ENCODE results near the gene DNAH17. TPM values are rescaled to one million over a fixed set of nuclear protein-coding genes. Genes with fewer than 3 reads are reported as not detected.

The DNAH17 gene
- total RNA-seq, 1 donor from 2014 or later: 0.54 TPM

- H3K36me3 Mint-ChIP-seq (ENCODE audit: unreplicated experiment): peaks cover 18% of the 10 kb centered on the region
- no peaks in the 10 kb centered on the region for H3K27me3 Mint-ChIP-seq (ENCODE audit: unreplicated experiment)
- H3K4me1 Mint-ChIP-seq (ENCODE audit: unreplicated experiment): peaks cover 39% of the 10 kb centered on the region
- no peak for DNase-seq (ENCODE audit: extremely low spot score, unreplicated experiment)
- peak overlapping the region; percentile 31 for H3K27ac Mint-ChIP-seq (ENCODE audit: unreplicated experiment)
- no peak overlapping the region for H3K4me3 Mint-ChIP-seq (ENCODE audit: unreplicated experiment)
- TF ChIP-seq CTCF (IDR thresholded peaks at IDR 0.05): no peak
- no peaks in the 10 kb centered on the region for H3K9me3 Mint-ChIP-seq (ENCODE audit: unreplicated experiment)
Observed at GRCh38 chr17:78408476-78409050, 168.6 kb downstream of the DNAH17 start.

- Mint-ChIP-seq H3K4me3 (ENCODE audit: unreplicated experiment) (no peak overlapping the region), H3K27me3 (ENCODE audit: unreplicated experiment) (no peaks in the 10 kb centered on the region), H3K4me1 (ENCODE audit: unreplicated experiment) (peaks cover 34% of the 10 kb centered on the region), H3K27ac (ENCODE audit: unreplicated experiment) (no peak overlapping the region), H3K9me3 (ENCODE audit: unreplicated experiment) (no peaks in the 10 kb centered on the region), H3K36me3 (ENCODE audit: unreplicated experiment) (peaks cover 19% of the 10 kb centered on the region)
- no peak for DNase-seq (ENCODE audit: extremely low spot score, unreplicated experiment)
- TF ChIP-seq CTCF (IDR thresholded peaks at IDR 0.05): no peak
Observed at GRCh38 chr17:78407387-78408000, 169.7 kb downstream of the DNAH17 start.

- DNase-seq (ENCODE audit: extremely low spot score, unreplicated experiment): no peak
- no peaks in the 10 kb centered on the region for H3K9me3 Mint-ChIP-seq (ENCODE audit: unreplicated experiment)
- no peak overlapping the region for H3K27ac Mint-ChIP-seq (ENCODE audit: unreplicated experiment)
- peaks cover 31% of the 10 kb centered on the region for H3K4me1 Mint-ChIP-seq (ENCODE audit: unreplicated experiment)
- H3K27me3 Mint-ChIP-seq (ENCODE audit: unreplicated experiment): no peaks in the 10 kb centered on the region
- no peak for TF ChIP-seq CTCF (IDR thresholded peaks at IDR 0.05)
- H3K36me3 Mint-ChIP-seq (ENCODE audit: unreplicated experiment): peaks cover 19% of the 10 kb centered on the region
- no peak overlapping the region for H3K4me3 Mint-ChIP-seq (ENCODE audit: unreplicated experiment)
Observed at GRCh38 chr17:78406920-78407319, 170.3 kb downstream of the DNAH17 start.

- Mint-ChIP-seq H3K4me3 (ENCODE audit: unreplicated experiment) (no peak overlapping the region), H3K9me3 (ENCODE audit: unreplicated experiment) (no peaks in the 10 kb centered on the region), H3K27ac (ENCODE audit: unreplicated experiment) (no peak overlapping the region), H3K4me1 (ENCODE audit: unreplicated experiment) (peaks cover 31% of the 10 kb centered on the region), H3K36me3 (ENCODE audit: unreplicated experiment) (peaks cover 22% of the 10 kb centered on the region), H3K27me3 (ENCODE audit: unreplicated experiment) (no peaks in the 10 kb centered on the region)
- DNase-seq (ENCODE audit: extremely low spot score, unreplicated experiment): no peak
- TF ChIP-seq CTCF (IDR thresholded peaks at IDR 0.05): no peak
Observed at GRCh38 chr17:78406396-78406795, 170.8 kb downstream of the DNAH17 start.

GRCh38 chr17:78403822-78404221 lies 173.4 kb downstream of the DNAH17 start:
- no peak for DNase-seq (ENCODE audit: extremely low spot score, unreplicated experiment)
- no peaks in the 10 kb centered on the region for H3K27me3 Mint-ChIP-seq (ENCODE audit: unreplicated experiment)
- peaks cover 38% of the 10 kb centered on the region for H3K36me3 Mint-ChIP-seq (ENCODE audit: unreplicated experiment)
- peaks cover 22% of the 10 kb centered on the region for H3K4me1 Mint-ChIP-seq (ENCODE audit: unreplicated experiment)
- H3K27ac Mint-ChIP-seq (ENCODE audit: unreplicated experiment): no peak overlapping the region
- H3K9me3 Mint-ChIP-seq (ENCODE audit: unreplicated experiment): no peaks in the 10 kb centered on the region
- H3K4me3 Mint-ChIP-seq (ENCODE audit: unreplicated experiment): no peak overlapping the region
- no peak for TF ChIP-seq CTCF (IDR thresholded peaks at IDR 0.05)

Measured in osteocyte (in vitro differentiated cells).